PC-9 (cell line): ENCODE results near the gene BAIAP2. TPM values are rescaled to one million over a fixed set of nuclear protein-coding genes. Genes with fewer than 3 reads are reported as not detected.

ENCODE experiments used
- BruUV-seq: library from RNA; stranded (reverse); fragments of 400-500 nt; replicated peaks from 2 replicates; lab custom pipeline; 2021; lab: Mats Ljungman, UMichigan
- CTCF ChIA-PET: fragments of 300-600 bp; sonication (Branson Sonifier 250); formaldehyde crosslinking; loops from one replicate; lab custom pipeline; 2022; ENCODE audit warnings: antibody characterized with exemption; lab: Charles Lee
- POLR2A ChIA-PET: fragments of 300-600 bp; sonication (Branson Sonifier 250); formaldehyde crosslinking; loops from one replicate; lab custom pipeline; 2022; ENCODE audit warnings: antibody characterized with exemption; ENCODE audit not compliant: unreplicated experiment; lab: Charles Lee
- DNase-seq, 2 experiments: peaks; one replicate each; pipeline versions ENCODE4 v3.0.0 to v3.0.0-alpha.2; 2015 to 2022; ENCODE audit warnings: mixed read lengths in 1 of 2
- H2AFZ ChIP-seq: fragments of 200-600 bp; sonication (generic); 2 replicates; pipeline ENCODE4 v1.8.1; 2017; ENCODE audit warnings: antibody characterized with exemption
- H3F3A ChIP-seq: fragments of 200-600 bp; sonication (generic); 2 replicates; pipeline ENCODE4 v1.8.1; 2017; ENCODE audit warnings: antibody characterized with exemption, mild to moderate bottlenecking, low read depth; ENCODE audit not compliant: insufficient read depth
- H3K27ac ChIP-seq: fragments of 200-600 bp; sonication (generic); 2 replicates; pipeline ENCODE4 v1.6.1; 2016; ENCODE audit warnings: mixed run types
- H3K27me3 ChIP-seq: fragments of 200-600 bp; sonication (generic); 2 replicates; pipeline ENCODE4 v1.6.1; 2016; ENCODE audit warnings: low read depth, mixed run types; ENCODE audit not compliant: insufficient read depth
- H3K36me3 ChIP-seq: fragments of 200-600 bp; sonication (generic); 2 replicates; pipeline ENCODE4 v1.6.1; 2016; ENCODE audit warnings: low read depth, mixed run types
- H3K4me1 ChIP-seq: fragments of 200-600 bp; sonication (generic); replicated peaks from 2 replicates; pipeline ENCODE4 v1.6.1; 2016; ENCODE audit warnings: mixed run types; ENCODE audit not compliant: insufficient read depth
- H3K4me2 ChIP-seq: fragments of 200-600 bp; sonication (generic); 2 replicates; pipeline ENCODE4 v1.6.1; 2017; ENCODE audit warnings: mixed run types
- H3K4me3 ChIP-seq: fragments of 200-600 bp; sonication (generic); 2 replicates; pipeline ENCODE4 v1.6.1; 2016; ENCODE audit warnings: mixed run types
- H3K79me2 ChIP-seq: fragments of 200-600 bp; sonication (generic); 2 replicates; pipeline ENCODE4 v1.6.1; 2017; ENCODE audit warnings: low read depth, mixed run types
- H3K9me2 ChIP-seq: fragments of 200-600 bp; sonication (generic); 2 replicates; pipeline ENCODE4 v1.8.1; 2017; ENCODE audit warnings: mild to moderate bottlenecking; ENCODE audit not compliant: insufficient read depth
- H3K9me3 ChIP-seq: fragments of 200-600 bp; sonication (generic); 2 replicates; pipeline ENCODE4 v1.8.1; 2016; ENCODE audit warnings: low read depth; ENCODE audit not compliant: insufficient read depth
- H4K20me1 ChIP-seq: fragments of 200-600 bp; sonication (generic); 2 replicates; pipeline ENCODE4 v1.8.1; 2017; ENCODE audit not compliant: insufficient read depth
- CTCF ChIP-seq: fragments of 200-600 bp; sonication (generic); conservative IDR thresholded peaks from 2 replicates; pipeline ENCODE4 v1.6.1; 2017; ENCODE audit warnings: mixed run types, antibody characterized with exemption, mild to moderate bottlenecking, moderate library complexity
- EZH2 ChIP-seq: fragments of 200-600 bp; sonication (generic); IDR thresholded peaks from 2 replicates; pipeline ENCODE4 v1.8.0; 2017; ENCODE audit warnings: antibody characterized with exemption, low read depth
- intact Hi-C: fragments of 100-400 bp; cut with micrococcal nuclease; formaldehyde crosslinking; loops from one replicate; pipeline ENCODE4 v1.10.0; 2022; ENCODE audit not compliant: unreplicated experiment
- total RNA-seq: library from RNA; stranded (reverse); gene quantifications from 2 replicates; pipeline ENCODE4 v1.2.3, GENCODE V29; 2021

The BAIAP2 gene
- total RNA-seq, 1 experiment from 2014 or later: 125 TPM

DNA sequence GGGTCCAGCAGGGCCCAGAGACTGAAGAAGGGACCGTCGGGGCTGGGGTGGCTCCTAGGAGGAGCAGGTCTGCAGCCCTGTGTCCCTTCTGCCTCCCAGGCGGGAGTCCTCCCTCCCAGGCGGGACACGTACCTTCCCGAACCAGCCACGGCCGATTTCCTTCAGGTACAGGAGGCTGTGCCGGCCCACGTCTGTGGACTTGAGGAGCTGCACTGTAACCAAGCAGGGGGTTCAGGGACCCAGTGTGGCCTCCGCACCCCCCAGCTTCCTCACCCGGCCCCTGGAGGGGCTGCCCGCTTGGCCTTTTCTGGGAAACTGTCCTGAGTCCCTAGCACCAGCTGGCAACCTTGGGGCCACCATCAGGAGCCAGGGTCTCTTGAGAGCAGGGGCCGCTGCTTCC is 93.4 kb downstream of the BAIAP2 start:
- Histone ChIP-seq H3K4me3 (no peak overlapping the region), H3K27ac (no peak overlapping the region), H2AFZ (no peak overlapping the region), H3K27me3 (no peaks in the 10 kb centered on the region), H3F3A (no peaks in the 10 kb centered on the region), H3K36me3 (no peaks in the 10 kb centered on the region), H3K9me3 (no peaks in the 10 kb centered on the region), H3K4me1 (no peaks in the 10 kb centered on the region), H3K79me2 (no peaks in the 10 kb centered on the region), H3K4me2 (no peak overlapping the region), H4K20me1 (no peaks in the 10 kb centered on the region), H3K9me2 (no peaks in the 10 kb centered on the region)
- CTCF ChIA-PET: no interaction called here
- no TSS peak for BruUV-seq
- no peak for TF ChIP-seq EZH2
- TF ChIP-seq CTCF: no peak
- intact Hi-C loops: no loop called here
- POLR2A ChIA-PET: no interaction called here
- no peak for DNase-seq

GRCh38 chr17:81128774-81129173 is 93.8 kb downstream of the BAIAP2 start:
- intact Hi-C loops: no loop called here
- H3K4me2 ChIP-seq: no peak overlapping the region
- TF ChIP-seq CTCF: no peak
- no peak for TF ChIP-seq EZH2
- no peaks in the 10 kb centered on the region for H3F3A ChIP-seq
- CTCF ChIA-PET: no interaction called here
- H3K9me3 ChIP-seq: no peaks in the 10 kb centered on the region
- H3K79me2 ChIP-seq: no peaks in the 10 kb centered on the region
- no peaks in the 10 kb centered on the region for H3K9me2 ChIP-seq
- H2AFZ ChIP-seq: no peak overlapping the region
- BruUV-seq: no TSS peak
- H3K27me3 ChIP-seq: no peaks in the 10 kb centered on the region
- no peak overlapping the region for H3K27ac ChIP-seq
- no peaks in the 10 kb centered on the region for H3K4me1 ChIP-seq
- POLR2A ChIA-PET: no interaction called here
- H3K4me3 ChIP-seq: no peak overlapping the region
- H4K20me1 ChIP-seq: no peaks in the 10 kb centered on the region
- no peaks in the 10 kb centered on the region for H3K36me3 ChIP-seq
- DNase-seq: no peak

DNA sequence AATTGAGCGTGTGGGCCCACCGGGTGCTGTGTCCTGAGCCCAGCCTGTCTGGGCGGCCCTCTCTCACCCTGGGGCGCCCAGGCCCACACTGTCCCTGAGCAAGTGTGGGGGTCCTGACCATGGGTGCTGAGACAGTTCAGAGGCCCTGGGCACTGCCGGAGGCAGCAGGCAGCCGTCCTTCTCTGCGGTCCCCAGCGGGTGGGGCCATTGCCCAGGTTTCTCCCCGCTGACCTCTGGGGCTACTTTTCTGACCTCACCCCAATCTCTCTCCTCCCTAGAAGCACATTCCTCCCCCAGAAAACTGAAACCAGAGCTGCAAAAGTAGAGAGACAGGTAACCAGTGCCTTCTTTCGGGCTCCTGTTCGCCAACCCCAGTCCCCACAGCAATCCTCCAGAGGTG is 94.3 kb downstream of the BAIAP2 start:
- intact Hi-C loops: no loop called here
- Histone ChIP-seq H3K4me3 (no peak overlapping the region), H3K9me2 (no peaks in the 10 kb centered on the region), H3K9me3 (no peaks in the 10 kb centered on the region), H4K20me1 (no peaks in the 10 kb centered on the region), H2AFZ (no peak overlapping the region), H3K27me3 (no peaks in the 10 kb centered on the region), H3K79me2 (no peaks in the 10 kb centered on the region), H3F3A (no peaks in the 10 kb centered on the region), H3K27ac (no peak overlapping the region), H3K4me2 (no peak overlapping the region), H3K36me3 (no peaks in the 10 kb centered on the region), H3K4me1 (no peaks in the 10 kb centered on the region)
- BruUV-seq: no TSS peak
- CTCF ChIA-PET: no interaction called here
- DNase-seq: no peak
- TF ChIP-seq CTCF: no peak; the same call in 1 of the 2 replicates
- no peak for TF ChIP-seq EZH2
- POLR2A ChIA-PET: no interaction called here
